Transverse colon (tissue), 4 donors: ENCODE measurements around the gene CHSY1. TPM values are rescaled to one million over a fixed set of nuclear protein-coding genes. Genes with fewer than 3 reads are reported as not detected.
"Not testable (repeated sequence)": the region's sequence is repeated elsewhere in the genome, so short reads cannot be mapped to it uniquely, and the experiment has no call there.

Experiments
- DNase-seq: peaks from one replicate; pipeline ENCODE4 v3.0.0-alpha.2; 2019
- H3K27ac ChIP-seq, 4 donors: fragments of 200-600 bp; sonication (generic); 2 replicates each; pipeline ENCODE4 v1.5.1; 2016 to 2018; ENCODE audit warnings: inconsistent platforms in 4 of 4
- H3K27me3 ChIP-seq: fragments of 200-600 bp; sonication (generic); 2 replicates; pipeline ENCODE4 v1.5.1; 2017; ENCODE audit warnings: inconsistent platforms
- H3K36me3 ChIP-seq, 4 donors: fragments of 200-600 bp; sonication (generic); 2 replicates each; pipeline ENCODE4 v1.5.1; 2017 to 2019; ENCODE audit warnings: inconsistent platforms in 4 of 4
- H3K4me1 ChIP-seq, 4 donors: fragments of 200-600 bp; sonication (generic); 2 replicates each; pipeline ENCODE4 v1.5.1; 2017 to 2020; ENCODE audit warnings: inconsistent platforms in 4 of 4
- H3K4me3 ChIP-seq, 4 donors: fragments of 200-600 bp; sonication (generic); 1 replicate in 1 of 4; 2 replicates in 3 of 4; pipeline versions ENCODE4 v1.5.1 to v1.6.1; 2017 to 2019; ENCODE audit warnings: inconsistent platforms in 4 of 4
- H3K9me3 ChIP-seq, 2 donors: fragments of 200-600 bp; sonication (generic); 2 replicates each; pipeline ENCODE4 v1.5.1; 2017 to 2019; ENCODE audit warnings: inconsistent platforms in 2 of 2
- CTCF ChIP-seq, 5 experiments: fragments of 200-600 bp in 3 of 5; fragments of 450-650 bp in 2 of 5; sonication (generic) in 3 of 5; IDR thresholded peaks; 1 replicate in 2 of 5; 2 replicates in 3 of 5; pipeline ENCODE4 v1.5.1; 2016 to 2017; ENCODE audit warnings: antibody characterized with exemption in 5 of 5, inconsistent platforms in 3 of 5, mild to moderate bottlenecking in 2 of 5, moderate library complexity in 1 of 5
- EP300 ChIP-seq: sonication (generic); formaldehyde crosslinking; IDR thresholded peaks from one replicate; pipeline ENCODE4 v1.6.1; 2017; ENCODE audit warnings: antibody characterized with exemption, low read depth
- POLR2A ChIP-seq: fragments of 450-650 bp; IDR thresholded peaks from one replicate; pipeline ENCODE4 v1.6.1; 2016; ENCODE audit warnings: antibody characterized with exemption, mild to moderate bottlenecking, moderate library complexity
- POLR2AphosphoS5 ChIP-seq, 3 donors: sonication (generic); formaldehyde crosslinking; IDR thresholded peaks; one replicate each; pipeline ENCODE4 v1.6.1; 2016; ENCODE audit warnings: antibody characterized with exemption in 3 of 3
- WGBS, 2 donors: methylation state at CpG; one replicate each; pipeline ENCODE4 v1.1.5; 2018; ENCODE audit warnings: low coverage in 1 of 2; 5-methylcytosine and 5-hydroxymethylcytosine counted together
- in situ Hi-C, 4 donors: fragments of 200-750 bp; cut with MboI; loops; one replicate each; pipeline versions ENCODE4 v1.15.0 to v1.15.1; 2017; ENCODE audit warnings: low sequenced_read_pairs in 3 of 4, low pct_ligation_motif_present in 1 of 4, low pct_unique_long_range_greater_than_20kb in 1 of 4
- intact Hi-C: fragments of 100-400 bp; cut with DNase I; formaldehyde crosslinking; loops from one replicate; pipeline ENCODE4 v1.15.1; 2023; ENCODE audit warnings: low total_unique reads
- total RNA-seq, 4 donors: library from RNA; depleted of rRNA; stranded (reverse); fragments of >200 nt; gene quantifications; one replicate each; pipeline ENCODE4 v1.1.0, GENCODE V29; 2016

Gene CHSY1
- total RNA-seq, 4 donors from 2014 or later, result 4.0 to 33.7 (median 11.8) TPM

- Histone ChIP-seq H3K27ac (no peak overlapping the region), H3K4me3 (no peak overlapping the region), H3K27me3 (no peaks in the 10 kb centered on the region), H3K9me3 (no peaks in the 10 kb centered on the region), H3K4me1 (peaks cover 0 to 19% (median 1%) of the 10 kb centered on the region in 4 donors), H3K36me3 (no peaks in the 10 kb centered on the region)
- in situ Hi-C loops (no loop called here), intact Hi-C loops (no loop called here)
- no peak for TF ChIP-seq EP300
- TF ChIP-seq CTCF (IDR thresholded peaks at IDR 0.05), result no peak
- no peak for TF ChIP-seq POLR2A
- no peak for TF ChIP-seq POLR2AphosphoS5 (IDR thresholded peaks at IDR 0.05)
- 68 to 71% methylated on average over 2 of the region's 2 CpGs for WGBS, 2 donors
- DNase-seq, result no peak
These were observed 31.8 kb downstream of the CHSY1 start for GRCh38 chr15:101220060-101220459.

DNA sequence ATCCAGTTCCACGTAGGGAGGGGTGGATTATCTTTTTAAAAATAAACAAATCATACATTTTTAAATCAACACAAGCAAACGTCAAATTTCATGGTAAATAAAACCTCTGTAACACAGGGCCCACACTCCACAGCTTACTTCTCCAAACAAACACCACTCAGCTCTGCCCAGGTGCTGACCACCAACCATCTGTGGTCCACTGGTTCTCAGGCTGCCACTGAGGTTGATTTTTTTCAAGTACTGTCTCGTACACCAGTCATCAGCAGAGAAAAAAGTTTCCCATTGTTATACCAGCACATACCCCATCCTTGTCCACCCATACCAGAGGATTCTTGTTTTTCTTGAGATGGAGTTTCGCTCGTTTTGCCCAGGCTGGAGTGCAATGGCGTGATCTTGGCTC is 32.4 kb downstream of the CHSY1 start:
- no peak overlapping the region for H3K4me3 ChIP-seq
- no peaks in the 10 kb centered on the region for H3K27me3 ChIP-seq
- H3K27ac ChIP-seq, result no peak overlapping the region
- 36 to 70% methylated on average over 3 to 6 of the region's 6 CpGs for WGBS, 2 donors
- H3K36me3 ChIP-seq, result no peaks in the 10 kb centered on the region
- peaks cover 0 to 19% (median 1%) of the 10 kb centered on the region in 4 donors for H3K4me1 ChIP-seq
- no peak for TF ChIP-seq POLR2A
- no peak for TF ChIP-seq CTCF (IDR thresholded peaks at IDR 0.05)
- no peak for TF ChIP-seq POLR2AphosphoS5 (IDR thresholded peaks at IDR 0.05)
- no peak for TF ChIP-seq EP300
- H3K9me3 ChIP-seq, result no peaks in the 10 kb centered on the region
- in situ Hi-C loops, result no loop called here
- no peak for DNase-seq
- intact Hi-C loops, result no loop called here

- no peak for DNase-seq
- 78 to 79% methylated on average over 6 of the region's 6 CpGs for WGBS, 2 donors
- no peaks in the 10 kb centered on the region for H3K27me3 ChIP-seq
- H3K4me1 ChIP-seq, result peaks cover 0 to 12% (median 1%) of the 10 kb centered on the region in 4 donors
- H3K9me3 ChIP-seq, result no peaks in the 10 kb centered on the region
- no peaks in the 10 kb centered on the region for H3K36me3 ChIP-seq
- no peak overlapping the region for H3K27ac ChIP-seq
- TF ChIP-seq POLR2A (no peak), POLR2AphosphoS5 (IDR thresholded peaks at IDR 0.05) (no peak), CTCF (IDR thresholded peaks at IDR 0.05) (no peak), EP300 (no peak)
- H3K4me3 ChIP-seq, result no peak overlapping the region
- intact Hi-C loops, result no loop called here
- in situ Hi-C loops, result no loop called here
These were observed 34.4 kb downstream of the CHSY1 start for GRCh38 chr15:101217446-101217845.

DNA sequence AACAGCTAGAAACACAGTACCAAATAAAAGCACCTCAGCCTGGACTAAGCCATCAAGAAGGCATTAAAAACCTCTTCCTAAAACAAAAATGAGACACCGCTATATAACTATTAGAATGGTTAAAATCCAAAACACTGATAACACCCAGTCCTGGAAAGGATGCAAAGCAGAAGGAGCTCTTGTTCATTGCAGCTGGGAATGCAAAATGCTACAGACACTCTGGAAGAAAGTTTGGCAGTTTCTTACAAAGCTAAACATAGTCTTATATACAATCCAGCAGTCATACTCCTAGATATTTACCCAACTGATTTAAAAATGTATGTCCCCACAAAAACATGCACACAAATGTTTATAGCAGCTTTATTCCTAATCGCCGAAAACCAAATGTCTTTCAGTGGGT is 35.7 kb downstream of the CHSY1 start:
- no peaks in the 10 kb centered on the region for H3K36me3 ChIP-seq
- no peak for DNase-seq
- no peaks in the 10 kb centered on the region for H3K27me3 ChIP-seq
- WGBS, 2 donors, result 76 to 94% methylated on average over 3 of the region's 3 CpGs
- no peak overlapping the region for H3K4me3 ChIP-seq
- H3K9me3 ChIP-seq, result no peaks in the 10 kb centered on the region
- TF ChIP-seq POLR2AphosphoS5 (IDR thresholded peaks at IDR 0.05), result no peak
- no peak overlapping the region for H3K27ac ChIP-seq
- peaks cover 0 to 5% (median 3%) of the 10 kb centered on the region in 4 donors for H3K4me1 ChIP-seq
- intact Hi-C loops (no loop called here), in situ Hi-C loops (no loop called here)

DNA sequence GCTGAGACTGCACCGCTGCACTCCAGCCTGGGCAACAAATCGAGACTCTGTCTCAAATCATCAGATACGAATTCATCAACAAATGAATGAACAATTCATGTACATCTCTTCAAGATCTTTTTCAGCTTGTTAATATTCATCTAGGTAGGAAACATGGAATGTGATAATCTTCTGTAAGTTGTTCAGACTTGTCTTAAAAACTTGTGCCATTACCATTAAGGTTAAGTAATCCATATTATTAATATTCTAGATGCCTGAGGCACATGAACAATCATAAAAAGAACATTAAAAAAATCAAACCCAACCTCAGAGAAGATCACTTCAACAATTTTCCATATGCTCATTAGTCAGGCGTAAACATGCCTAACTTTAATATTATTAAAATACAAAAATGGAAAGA is 36.2 kb downstream of the CHSY1 start:
- Histone ChIP-seq H3K27me3 (no peaks in the 10 kb centered on the region), H3K36me3 (no peaks in the 10 kb centered on the region), H3K27ac (no peak overlapping the region), H3K9me3 (no peaks in the 10 kb centered on the region), H3K4me1 (peaks cover 0 to 8% (median 6%) of the 10 kb centered on the region in 4 donors), H3K4me3 (no peak overlapping the region)
- DNase-seq, result no peak
- in situ Hi-C loops (no loop called here), intact Hi-C loops (no loop called here)
- TF ChIP-seq POLR2A (no peak), EP300 (no peak), POLR2AphosphoS5 (IDR thresholded peaks at IDR 0.05) (no peak), CTCF (IDR thresholded peaks at IDR 0.05) (no peak)
- 90 to 94% methylated on average over 2 to 4 of the region's 4 CpGs for WGBS, 2 donors

- 97 to 100% methylated on average over 4 to 6 of the region's 6 CpGs for WGBS, 2 donors
- H3K36me3 ChIP-seq, intact Hi-C loops, H3K4me3 ChIP-seq, DNase-seq, H3K9me3 ChIP-seq, H3K27me3 ChIP-seq, H3K27ac ChIP-seq, in situ Hi-C loops: not testable (repeated sequence)
- peaks cover 0 to 19% (median 6%) of the 10 kb centered on the region in 4 donors for H3K4me1 ChIP-seq
These were observed 37.3 kb downstream of the CHSY1 start for GRCh38 chr15:101214435-101215097.
